Breast epithelium (tissue), 4 donors: Measurements from ENCODE around the gene FBN2. TPM values are rescaled to one million over a fixed set of nuclear protein-coding genes. Genes with fewer than 3 reads are reported as not detected.

Experiments
- DNase-seq, 2 donors: peaks; one replicate each; pipeline ENCODE4 v3.0.0-alpha.2; 2019; ENCODE audit warnings: low spot score in 2 of 2
- H3K27ac ChIP-seq, 2 donors: fragments of 200-600 bp; sonication (generic) in 1 of 2; one replicate each; pipeline ENCODE4 v1.5.1; 2016 to 2019; ENCODE audit warnings: mild to moderate bottlenecking in 1 of 2
- H3K27me3 ChIP-seq, 2 donors: fragments of 200-600 bp; sonication (generic) in 1 of 2; one replicate each; pipeline versions ENCODE4 v1.5.1 to v1.6.0; 2017 to 2019; ENCODE audit warnings: control low read depth in 1 of 2, mild to moderate bottlenecking in 1 of 2
- H3K36me3 ChIP-seq: fragments of 200-600 bp; one replicate; pipeline ENCODE4 v1.5.1; 2019
- H3K4me1 ChIP-seq, 2 donors: fragments of 200-600 bp; sonication (generic); one replicate each; pipeline ENCODE4 v1.5.1; 2016 to 2019; ENCODE audit warnings: control low read depth in 1 of 2
- H3K4me3 ChIP-seq, 3 donors: fragments of 200-600 bp; sonication (generic); 1 replicate in 2 of 3; 2 replicates in 1 of 3; pipeline ENCODE4 v1.5.1; 2016 to 2019; ENCODE audit warnings: mild to moderate bottlenecking in 3 of 3, moderate library complexity in 2 of 3
- H3K9me3 ChIP-seq, 2 donors: fragments of 200-600 bp; sonication (generic) in 1 of 2; one replicate each; pipeline ENCODE4 v1.5.1; 2016 to 2019; ENCODE audit warnings: control low read depth in 1 of 2
- CTCF ChIP-seq, 3 donors: fragments of 450-650 bp; IDR thresholded peaks; one replicate each; pipeline ENCODE4 v1.5.1; 2016 to 2017; ENCODE audit warnings: antibody characterized with exemption in 3 of 3, mild to moderate bottlenecking in 3 of 3, moderate library complexity in 3 of 3
- POLR2A ChIP-seq: fragments of 450-650 bp; IDR thresholded peaks from one replicate; pipeline ENCODE4 v1.6.1; 2016; ENCODE audit warnings: antibody characterized with exemption, mild to moderate bottlenecking, moderate library complexity
- POLR2AphosphoS5 ChIP-seq, 3 donors: sonication (generic); formaldehyde crosslinking; IDR thresholded peaks; one replicate each; pipeline ENCODE4 v1.6.1; 2017; ENCODE audit warnings: antibody characterized with exemption in 3 of 3
- intact Hi-C: fragments of 100-400 bp; cut with DNase I; formaldehyde crosslinking; loops from one replicate; pipeline ENCODE4 v1.15.1; 2023; ENCODE audit warnings: low total_unique reads
- total RNA-seq, 3 donors: library from RNA; depleted of rRNA; stranded (reverse); fragments of >200 nt; gene quantifications; one replicate each; pipeline ENCODE4 v1.1.0, GENCODE V29; 2016

Gene FBN2
- total RNA-seq, 3 donors from 2014 or later: 0.88 to 7.5 (median 1.8) TPM

GRCh38 chr5:128498844-128499455 lies 39.1 kb downstream of the FBN2 start:
- intact Hi-C loops: no loop called here
- no peaks in the 10 kb centered on the region for H3K36me3 ChIP-seq
- no peaks in the 10 kb centered on the region for H3K27me3 ChIP-seq
- H3K4me3 ChIP-seq: no peak overlapping the region
- H3K9me3 ChIP-seq: peaks cover 0 to 3% of the 10 kb centered on the region in 2 donors
- no peak for DNase-seq
- no peaks in the 10 kb centered on the region for H3K4me1 ChIP-seq
- no peak overlapping the region for H3K27ac ChIP-seq
- TF ChIP-seq CTCF (IDR thresholded peaks at IDR 0.05) (peak in 2 of 3 donors; percentile 38 to 45), POLR2AphosphoS5 (IDR thresholded peaks at IDR 0.05) (no peak)

GRCh38 chr5:128494516-128494915 lies 43.5 kb downstream of the FBN2 start:
- Histone ChIP-seq H3K27ac (no peak overlapping the region), H3K4me1 (no peaks in the 10 kb centered on the region), H3K36me3 (no peaks in the 10 kb centered on the region), H3K9me3 (no peaks in the 10 kb centered on the region), H3K27me3 (no peaks in the 10 kb centered on the region), H3K4me3 (no peak overlapping the region)
- TF ChIP-seq CTCF (IDR thresholded peaks at IDR 0.05): no peak
- TF ChIP-seq POLR2AphosphoS5 (IDR thresholded peaks at IDR 0.05): no peak
- no peak for TF ChIP-seq POLR2A
- intact Hi-C loops: no loop called here
- DNase-seq: no peak

- DNase-seq: no peak
- no peaks in the 10 kb centered on the region for H3K9me3 ChIP-seq
- H3K27me3 ChIP-seq: no peaks in the 10 kb centered on the region
- no peak overlapping the region for H3K27ac ChIP-seq
- no peak overlapping the region for H3K4me3 ChIP-seq
- no peaks in the 10 kb centered on the region for H3K4me1 ChIP-seq
- TF ChIP-seq POLR2A (no peak), POLR2AphosphoS5 (IDR thresholded peaks at IDR 0.05) (no peak), CTCF (IDR thresholded peaks at IDR 0.05) (no peak)
- intact Hi-C loops: no loop called here
- no peaks in the 10 kb centered on the region for H3K36me3 ChIP-seq
Observed at GRCh38 chr5:128493657-128494329, 44.3 kb downstream of the FBN2 start.

GRCh38 chr5:128491291-128491690 lies 46.8 kb downstream of the FBN2 start:
- no peak overlapping the region for H3K4me3 ChIP-seq
- no peaks in the 10 kb centered on the region for H3K9me3 ChIP-seq
- intact Hi-C loops: no loop called here
- no peaks in the 10 kb centered on the region for H3K36me3 ChIP-seq
- no peak overlapping the region for H3K27ac ChIP-seq
- TF ChIP-seq POLR2A: no peak
- TF ChIP-seq POLR2AphosphoS5 (IDR thresholded peaks at IDR 0.05): no peak
- no peak for TF ChIP-seq CTCF (IDR thresholded peaks at IDR 0.05)
- no peak for DNase-seq
- H3K27me3 ChIP-seq: no peaks in the 10 kb centered on the region
- no peaks in the 10 kb centered on the region for H3K4me1 ChIP-seq

- Histone ChIP-seq H3K4me3 (no peak overlapping the region), H3K27ac (no peak overlapping the region), H3K9me3 (no peaks in the 10 kb centered on the region), H3K27me3 (no peaks in the 10 kb centered on the region), H3K4me1 (no peaks in the 10 kb centered on the region), H3K36me3 (no peaks in the 10 kb centered on the region)
- intact Hi-C loops: no loop called here
- DNase-seq: no peak
- TF ChIP-seq POLR2A (no peak), POLR2AphosphoS5 (IDR thresholded peaks at IDR 0.05) (no peak), CTCF (IDR thresholded peaks at IDR 0.05) (no peak)
Observed at GRCh38 chr5:128490761-128491160, 47.3 kb downstream of the FBN2 start.
